Omental fat pad (tissue), 4 donors: ENCODE results near the gene SLC22A1. TPM values are rescaled to one million over a fixed set of nuclear protein-coding genes. Genes with fewer than 3 reads are reported as not detected.
"Not testable (repeated sequence)": the region's sequence is repeated elsewhere in the genome, so short reads cannot be mapped to it uniquely, and the experiment has no call there.

Source experiments
- ATAC-seq: fragments of 150-250 bp; one replicate; pipeline ENCODE4 v1.9.1; 2016; ENCODE audit warnings: mild to moderate bottlenecking, moderate library complexity; ENCODE audit not compliant: low FRiP score
- DNase-seq: peaks from one replicate; pipeline ENCODE4 v3.0.0-alpha.2; 2019; ENCODE audit warnings: low spot score
- CTCF ChIP-seq, 3 donors: fragments of 450-650 bp; IDR thresholded peaks; one replicate each; pipeline ENCODE4 v1.5.1; 2016 to 2017; ENCODE audit warnings: antibody characterized with exemption in 3 of 3, mild to moderate bottlenecking in 3 of 3, moderate library complexity in 2 of 3
- total RNA-seq, 4 donors: library from RNA; depleted of rRNA; stranded (reverse); fragments of >200 nt; gene quantifications; one replicate each; pipeline ENCODE4 v1.1.0, GENCODE V29; 2016

SLC22A1 gene
- total RNA-seq, 4 donors from 2014 or later = 0.65 to 2.5 (median 1.0) TPM

- DNase-seq (no peak), ATAC-seq (no peak)
- TF ChIP-seq CTCF (IDR thresholded peaks at IDR 0.05) = no peak
Observed at GRCh38 chr6:160138839-160139419, 17.3 kb downstream of the SLC22A1 start.

- no peak for TF ChIP-seq CTCF (IDR thresholded peaks at IDR 0.05)
- ATAC-seq = peak; percentile 82
- no peak for DNase-seq
Observed at GRCh38 chr6:160139420-160139851, 17.8 kb downstream of the SLC22A1 start.

- DNase-seq, ATAC-seq: not testable (repeated sequence)
Observed at GRCh38 chr6:160140493-160140892, 18.9 kb downstream of the SLC22A1 start.

- ATAC-seq = peak; percentile 58
- DNase-seq = no peak
- TF ChIP-seq CTCF (IDR thresholded peaks at IDR 0.05) = no peak
Observed at GRCh38 chr6:160141001-160141726, 19.5 kb downstream of the SLC22A1 start.

- ATAC-seq (no peak), DNase-seq (no peak)
- TF ChIP-seq CTCF (IDR thresholded peaks at IDR 0.05) = no peak
Observed at GRCh38 chr6:160142115-160142715, 20.6 kb downstream of the SLC22A1 start.

GRCh38 chr6:160146454-160147145 is 25.0 kb downstream of the SLC22A1 start:
- ATAC-seq = no peak
- TF ChIP-seq CTCF (IDR thresholded peaks at IDR 0.05) = no peak
- no peak for DNase-seq

GRCh38 chr6:160147146-160147536 is 25.5 kb downstream of the SLC22A1 start:
- TF ChIP-seq CTCF (IDR thresholded peaks at IDR 0.05) = no peak
- no peak for ATAC-seq
- DNase-seq = no peak
